Effector CD4-positive, alpha-beta T cell (primary cell): ENCODE results near the gene CTPS2.
"Not testable (repeated sequence)": the region's sequence is repeated elsewhere in the genome, so short reads cannot be mapped to it uniquely, and the experiment has no call there.

Experiments
- DNase-seq: peaks from one replicate; pipeline ENCODE4 v3.0.0-alpha.2; 2020

Gene CTPS2

DNA sequence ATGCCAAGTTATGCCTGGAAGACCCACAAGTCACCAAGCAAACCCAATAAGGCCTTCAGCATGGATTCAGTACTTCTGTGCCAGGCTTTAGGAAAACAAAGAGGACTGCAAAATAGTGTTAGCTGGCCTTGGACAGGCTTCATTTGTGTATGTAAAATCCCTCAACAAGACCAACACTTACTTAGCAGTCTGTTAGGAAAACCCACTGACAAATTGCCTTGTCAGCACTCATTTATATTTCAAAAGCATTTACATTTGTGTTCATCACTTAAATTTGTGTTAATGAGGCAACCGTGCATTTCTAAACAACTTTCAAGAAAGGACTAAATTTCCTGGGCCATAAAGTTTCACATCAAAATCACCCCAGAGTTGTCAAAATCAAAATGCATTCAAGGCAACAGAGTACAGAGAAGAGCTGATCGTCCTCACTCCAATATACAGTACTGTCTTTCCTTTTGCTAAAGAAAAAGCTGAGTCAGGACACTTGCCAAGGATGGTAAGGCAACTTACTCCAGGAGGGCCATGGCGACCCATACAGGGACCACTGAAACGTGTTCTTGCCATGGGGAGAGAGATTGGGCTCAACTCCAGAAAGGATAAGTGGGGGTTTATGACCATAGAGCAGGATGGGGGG lies 61.0 kb downstream of the CTPS2 start:
- no peak for DNase-seq

DNA sequence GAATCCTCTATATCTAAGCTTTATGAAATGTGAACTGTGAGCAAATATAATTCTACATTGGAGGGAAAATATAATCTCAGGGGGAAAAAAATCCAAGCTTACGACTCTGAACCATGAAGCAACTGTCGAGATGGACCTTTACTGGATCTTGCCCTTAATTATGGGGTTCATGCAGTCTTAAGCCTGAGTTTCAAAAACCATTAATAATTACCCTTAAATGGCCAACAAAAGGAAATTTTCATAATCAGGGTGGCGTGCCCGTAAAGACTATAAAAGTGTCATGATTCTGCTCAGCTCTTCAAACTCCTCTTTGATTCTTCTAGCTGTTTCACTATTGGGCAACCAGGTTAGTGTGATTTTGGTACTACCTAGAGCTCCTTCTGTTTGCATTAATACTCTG lies 62.6 kb downstream of the CTPS2 start, which contains the start of gene S100G:
Gene S100G, plus strand, starts transcription at position 301 of the 400 bp plus-strand sequence. CDS start 849 bp downstream, outside the sequence.
- no peak for DNase-seq

DNA sequence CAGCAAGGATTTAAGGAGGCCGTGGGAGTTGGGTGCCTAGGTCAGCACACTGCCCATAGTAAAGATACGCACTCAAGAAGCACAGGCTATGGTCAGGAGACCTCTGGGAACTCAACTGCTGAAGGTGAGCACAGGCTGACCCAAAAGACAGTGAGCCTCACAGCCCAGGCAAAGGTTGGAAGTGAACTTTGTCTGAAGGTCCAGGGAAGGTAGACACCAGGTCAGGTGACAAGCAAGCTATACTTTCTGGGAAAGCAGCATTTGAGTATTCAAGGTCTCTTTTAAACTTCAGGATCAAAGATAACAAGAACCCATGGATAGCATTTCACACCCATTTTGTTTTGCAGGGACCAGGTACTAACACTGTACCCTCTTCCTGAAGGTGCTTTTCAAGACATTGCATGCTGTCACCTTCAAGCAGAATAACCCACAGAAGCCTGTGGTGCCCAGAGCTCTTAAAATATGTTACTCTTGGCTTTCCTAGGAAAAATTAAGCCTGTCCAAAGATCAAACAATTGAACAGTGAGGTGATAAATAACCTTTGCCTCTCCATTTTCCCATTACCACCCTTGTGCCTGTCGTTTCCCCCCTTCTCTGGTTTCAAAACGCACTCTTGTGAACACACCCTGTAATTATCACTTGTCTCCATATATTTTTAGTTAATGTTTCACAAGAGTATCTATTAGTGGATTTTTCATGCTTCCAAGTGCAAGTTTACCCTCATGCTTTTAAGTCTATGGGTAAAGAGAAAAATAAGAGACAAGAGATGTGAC lies 65.9 kb downstream of the CTPS2 start:
- DNase-seq, result no peak

DNA sequence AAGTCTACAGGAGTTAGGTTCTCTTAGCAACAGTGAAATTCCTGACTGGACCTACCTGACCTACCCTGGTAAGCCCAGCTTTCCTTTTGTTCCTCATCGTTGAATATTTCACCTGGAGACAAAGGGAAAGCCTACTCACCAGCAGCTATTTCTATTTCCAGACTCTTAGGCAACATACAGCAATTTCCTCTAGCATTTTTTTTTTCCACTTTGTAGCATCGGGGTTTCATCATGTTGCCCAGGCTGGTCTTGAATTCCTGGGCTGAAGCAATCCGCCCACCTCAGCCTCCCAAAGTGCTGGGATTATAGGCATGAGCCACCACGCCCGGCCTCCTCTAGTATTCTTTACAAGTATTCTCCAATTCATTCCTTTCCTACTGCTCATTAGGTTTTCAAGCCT lies 69.3 kb downstream of the CTPS2 start:
- DNase-seq, result no peak

DNA sequence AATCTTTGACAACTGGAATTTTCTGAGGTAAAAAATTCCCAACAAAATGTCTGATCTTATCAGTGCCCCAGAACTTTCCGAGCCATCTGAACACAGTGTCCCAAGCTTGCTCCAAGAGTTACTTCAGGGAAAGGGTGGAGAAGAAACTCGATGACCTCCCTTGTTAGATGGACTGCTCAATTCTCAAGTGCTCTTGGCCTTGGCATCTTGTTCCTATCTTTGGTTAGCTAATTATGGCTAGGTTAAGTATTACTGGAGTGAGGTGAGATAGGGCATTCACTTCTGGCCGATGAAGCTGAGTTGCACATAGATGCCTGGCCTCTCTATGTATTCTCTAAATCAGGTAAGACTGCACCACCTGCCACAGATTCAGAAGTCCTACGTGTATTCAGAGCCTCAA lies 71.6 kb downstream of the CTPS2 start:
- DNase-seq, result no peak

DNA sequence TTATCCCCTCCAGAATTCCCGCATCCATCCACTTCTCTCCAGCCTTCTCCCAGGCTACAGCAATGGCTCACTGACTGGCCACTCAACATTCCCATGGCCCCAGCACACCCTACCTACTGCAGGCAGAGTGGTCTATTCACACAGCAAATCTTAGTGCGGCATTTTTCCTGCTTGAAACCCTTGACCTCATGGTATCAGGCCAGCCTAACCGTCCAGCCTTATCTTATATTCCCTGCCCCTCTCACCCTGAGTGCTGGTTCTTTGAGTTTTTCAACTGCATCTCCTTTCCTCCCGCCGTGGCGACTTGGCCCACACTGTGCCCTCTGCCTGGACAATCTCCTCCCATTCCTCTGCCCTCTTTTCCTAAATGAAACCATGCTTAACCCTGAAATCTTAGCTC lies 72.5 kb downstream of the CTPS2 start:
- DNase-seq, result no peak

DNA sequence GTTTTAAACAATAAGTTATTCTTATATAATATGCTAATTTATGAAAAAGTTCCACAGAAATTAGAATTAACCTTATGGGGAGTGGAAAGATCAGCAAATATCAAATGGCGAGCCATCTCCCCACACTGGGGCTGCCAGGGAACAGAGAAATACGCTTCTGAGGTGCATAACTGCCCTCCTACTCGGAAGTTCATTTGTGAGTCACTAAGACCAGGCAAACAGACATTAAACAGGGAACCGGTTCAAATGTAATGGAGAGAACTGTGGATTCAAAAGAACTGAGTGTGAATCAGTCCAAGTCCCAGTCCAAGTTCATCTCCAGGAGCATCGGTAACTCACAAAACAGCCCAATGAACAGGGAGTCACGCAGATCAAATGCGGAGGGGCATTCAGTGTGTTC lies 73.9 kb downstream of the CTPS2 start:
- DNase-seq, result no peak

DNA sequence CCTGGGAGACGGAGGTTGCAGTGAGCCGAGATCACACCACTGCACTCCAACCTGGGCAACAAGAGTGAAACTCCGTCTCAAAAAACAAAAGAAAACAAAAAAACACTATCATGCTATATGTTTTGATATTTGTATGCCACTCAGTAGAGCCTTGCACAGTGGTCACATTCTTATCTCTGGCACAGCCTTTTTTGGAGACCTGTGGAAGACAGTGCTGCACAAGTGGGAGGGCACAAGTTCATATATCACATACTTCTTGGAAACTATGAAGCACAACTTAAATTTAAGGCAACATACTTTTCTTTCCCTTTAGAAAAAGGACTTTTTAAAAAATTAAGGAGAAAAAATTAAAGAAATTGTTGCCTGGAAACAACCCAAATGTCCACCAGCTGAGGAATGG lies 76.9 kb downstream of the CTPS2 start:
- DNase-seq, result no peak

DNA sequence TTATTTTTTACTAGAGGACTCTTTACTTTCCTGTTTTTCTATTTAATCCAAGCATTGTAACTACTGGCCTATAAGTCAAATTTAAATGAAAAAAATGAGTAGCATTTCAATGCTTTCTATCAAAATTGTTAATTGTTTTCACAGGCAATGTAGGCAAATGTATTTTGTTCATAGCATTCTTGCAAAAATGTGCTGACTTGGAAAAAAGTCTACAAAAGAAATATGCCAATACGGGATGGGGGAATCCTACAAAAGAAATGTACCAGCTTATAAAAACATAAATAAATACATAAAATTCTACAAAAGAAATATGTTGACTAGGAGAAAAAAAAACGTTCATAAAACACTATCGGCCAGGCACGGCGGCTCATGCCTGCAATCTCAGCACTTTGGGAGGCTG lies 77.4 kb downstream of the CTPS2 start:
- DNase-seq, result no peak

DNA sequence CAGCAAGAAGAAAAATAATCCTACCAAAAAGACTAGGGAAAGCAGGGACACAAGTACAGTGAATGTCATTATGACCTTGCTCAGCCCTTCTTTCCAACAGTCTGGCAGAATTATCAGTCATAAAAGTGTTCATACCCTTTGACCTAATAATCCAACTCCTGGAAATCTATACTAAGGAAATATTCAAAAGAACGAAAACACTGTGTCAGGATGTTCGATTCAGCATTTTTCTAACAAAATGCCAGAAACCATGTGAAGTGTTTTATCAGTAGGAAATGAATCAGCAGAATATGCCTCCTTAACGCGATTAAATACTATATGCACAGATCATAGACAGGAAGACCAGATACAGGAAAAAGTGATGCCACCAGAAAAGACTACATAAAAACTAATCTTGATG lies 78.7 kb downstream of the CTPS2 start:
- no peak for DNase-seq

DNA sequence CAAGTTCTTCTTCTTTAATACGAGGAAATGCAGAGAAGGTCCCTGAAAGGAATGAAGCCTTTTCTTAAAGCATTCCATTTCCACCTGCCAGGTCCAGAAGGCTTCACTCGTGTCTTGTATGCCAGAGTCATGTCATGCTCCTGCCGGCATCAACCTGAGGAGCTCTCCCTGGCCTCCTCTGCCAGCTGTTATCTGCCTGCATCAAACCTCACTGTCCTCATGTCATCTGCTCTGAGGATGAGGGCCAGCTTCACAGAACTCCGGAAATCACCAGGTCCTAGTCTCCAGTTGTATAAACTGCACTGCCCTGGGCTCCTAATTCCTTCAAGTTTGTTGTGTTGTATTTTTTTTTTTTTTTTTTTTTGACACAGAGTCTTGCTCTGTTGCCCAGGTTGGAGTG lies 82.6 kb downstream of the CTPS2 start:
- DNase-seq, result no peak

DNA sequence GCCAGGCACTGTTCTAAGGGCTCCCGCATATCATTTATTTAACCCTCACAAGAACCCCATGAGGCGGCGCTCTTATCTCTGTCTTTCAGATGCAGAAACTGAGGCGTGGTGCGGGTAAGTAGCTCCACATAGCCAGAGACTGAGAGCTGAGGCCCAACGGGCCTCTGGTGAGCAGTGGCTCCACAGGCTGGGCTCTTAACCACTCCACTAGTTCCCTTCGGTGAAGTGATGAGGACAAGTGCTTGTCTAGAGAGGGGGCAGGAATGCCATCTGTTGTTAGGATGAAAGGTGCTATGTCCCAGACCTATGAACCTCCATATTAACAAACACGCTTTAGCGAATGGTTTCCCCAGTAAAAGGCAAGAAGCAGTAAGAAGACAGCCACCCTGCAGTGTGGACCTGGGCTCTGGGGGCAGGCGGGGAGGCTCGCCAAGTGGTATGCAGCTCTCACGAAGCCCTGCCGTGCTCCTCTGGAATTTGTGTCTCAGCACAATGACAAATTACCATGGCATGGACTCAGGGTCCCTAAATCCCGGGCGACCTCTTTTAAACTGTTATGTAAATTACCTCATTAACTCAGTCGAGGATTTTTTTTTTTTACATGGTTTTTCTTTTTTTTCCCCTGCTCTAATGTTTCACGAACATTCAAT lies 83.4 kb downstream of the CTPS2 start:
- DNase-seq, result no peak

DNA sequence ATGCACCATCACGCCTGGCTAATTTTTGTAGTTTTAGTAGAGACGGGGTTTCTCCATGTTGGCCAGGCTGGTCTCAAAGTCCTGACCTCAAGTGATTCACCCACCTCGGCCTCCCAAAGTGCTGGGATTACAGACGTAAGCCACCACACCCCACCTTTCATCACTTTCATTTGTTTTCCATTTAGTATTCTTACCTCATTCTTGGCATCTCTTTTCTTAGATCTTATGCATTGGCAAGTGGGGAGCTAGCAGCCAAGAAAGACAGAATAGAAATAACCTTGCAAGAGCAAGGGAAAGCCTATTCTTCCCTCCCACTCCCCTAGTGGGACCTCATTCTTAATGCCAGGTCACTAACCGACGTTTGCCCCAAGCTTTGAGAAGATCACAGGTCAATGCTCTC lies 84.0 kb downstream of the CTPS2 start:
- not testable (repeated sequence) for DNase-seq

DNA sequence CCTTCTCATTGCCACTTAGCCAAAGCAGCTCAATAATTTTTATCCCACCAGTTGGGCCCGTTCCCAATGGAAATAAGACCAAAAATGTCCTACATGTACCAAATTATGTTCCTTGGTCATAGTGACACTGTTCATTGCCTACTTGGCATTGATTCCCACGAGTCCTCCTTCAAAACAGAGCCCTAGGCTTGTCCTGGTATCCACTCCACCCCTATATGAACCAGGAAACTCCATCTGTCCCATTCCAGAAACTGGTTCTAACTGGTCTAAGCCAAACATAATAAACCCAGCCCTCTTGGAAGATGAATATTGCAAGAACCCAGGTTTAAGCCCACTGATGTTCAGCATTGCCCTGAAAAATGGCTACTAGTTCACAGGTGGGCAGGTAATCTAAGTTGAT lies 93.4 kb downstream of the CTPS2 start:
- no peak for DNase-seq

DNA sequence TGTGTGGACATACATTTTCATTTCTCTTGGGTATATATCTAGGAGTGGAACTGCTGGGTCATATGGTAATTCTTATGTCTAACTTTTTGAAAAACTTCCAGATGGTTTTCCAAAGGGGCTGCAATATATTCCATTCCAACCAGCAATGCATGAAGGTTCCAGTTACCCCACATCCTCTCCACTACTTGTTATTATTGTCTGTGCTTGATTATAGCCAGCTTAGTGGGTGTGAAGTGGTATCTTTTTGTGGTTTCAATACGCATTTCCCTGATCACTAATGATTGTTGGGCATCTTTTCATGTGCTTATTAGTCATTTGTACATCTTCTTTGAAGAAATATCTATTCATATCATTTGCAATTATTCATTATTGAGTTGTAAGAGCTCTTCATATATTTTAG lies 94.0 kb downstream of the CTPS2 start:
- no peak for DNase-seq

DNA sequence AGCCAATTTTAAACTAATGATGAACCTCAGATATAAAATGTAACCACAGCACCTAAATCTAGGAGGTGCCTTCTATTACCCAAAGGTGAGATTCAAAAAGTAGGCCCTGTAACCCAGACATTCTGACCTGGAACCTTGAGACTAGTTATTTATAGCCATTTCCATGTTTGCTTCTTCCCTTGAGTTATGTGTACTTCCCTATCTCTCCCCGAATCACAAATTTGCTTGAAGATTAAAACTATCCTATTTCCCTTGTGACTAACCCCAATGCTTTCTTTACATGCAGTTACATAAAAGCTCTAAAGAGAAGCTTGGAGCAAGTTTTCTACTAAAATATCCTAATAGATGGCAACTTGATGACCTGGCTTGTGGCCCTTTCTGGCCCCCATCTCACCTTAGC lies 95.1 kb downstream of the CTPS2 start:
- no peak for DNase-seq

DNA sequence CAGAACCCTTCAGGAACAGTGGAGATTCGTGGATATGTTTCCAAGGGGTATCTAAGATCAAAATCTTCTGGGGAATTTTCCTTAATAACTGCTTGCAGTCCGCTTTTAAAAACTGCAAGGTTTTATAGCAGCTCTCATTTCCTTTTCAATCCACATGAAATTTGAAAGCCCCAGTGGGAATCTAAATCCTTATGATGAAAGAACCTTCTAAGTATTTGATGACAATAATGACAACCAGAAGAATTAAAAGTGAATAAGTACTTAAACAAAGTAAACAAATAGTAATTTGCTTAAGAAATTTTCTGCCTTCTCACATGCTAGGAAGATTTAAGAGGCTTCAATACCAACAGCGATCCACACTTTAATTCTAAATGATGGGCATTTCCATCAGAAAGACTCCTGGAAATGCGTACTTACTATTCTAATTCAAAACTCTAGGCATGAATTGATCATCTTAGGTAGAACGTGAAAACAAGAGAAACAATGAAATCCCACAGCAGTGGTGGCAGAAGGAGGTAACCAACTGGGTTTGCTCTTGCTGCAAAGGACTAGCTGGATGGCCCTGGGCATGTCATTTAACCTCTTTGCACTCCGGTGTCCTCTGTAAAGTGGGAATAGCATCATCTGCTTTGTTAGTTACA lies 100.1 kb downstream of the CTPS2 start:
- DNase-seq, result no peak

DNA sequence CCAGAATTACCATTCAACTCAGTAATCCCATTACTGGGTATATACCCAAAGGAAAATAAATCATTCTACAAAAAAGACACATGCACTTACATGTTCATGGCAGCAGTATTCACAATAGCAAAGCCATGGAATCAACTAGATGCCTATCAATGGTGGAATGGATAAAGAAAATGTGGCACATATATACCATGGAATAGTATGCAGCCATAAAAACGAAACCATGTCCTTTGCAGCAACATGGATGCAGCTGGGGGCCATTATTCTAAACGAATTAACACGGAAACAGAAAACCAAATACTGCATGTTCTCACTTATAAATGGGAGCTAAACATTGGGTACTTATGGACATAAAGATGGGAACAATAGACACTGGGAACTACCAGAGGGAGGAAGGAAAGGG lies 101.8 kb downstream of the CTPS2 start:
- not testable (repeated sequence) for DNase-seq

DNA sequence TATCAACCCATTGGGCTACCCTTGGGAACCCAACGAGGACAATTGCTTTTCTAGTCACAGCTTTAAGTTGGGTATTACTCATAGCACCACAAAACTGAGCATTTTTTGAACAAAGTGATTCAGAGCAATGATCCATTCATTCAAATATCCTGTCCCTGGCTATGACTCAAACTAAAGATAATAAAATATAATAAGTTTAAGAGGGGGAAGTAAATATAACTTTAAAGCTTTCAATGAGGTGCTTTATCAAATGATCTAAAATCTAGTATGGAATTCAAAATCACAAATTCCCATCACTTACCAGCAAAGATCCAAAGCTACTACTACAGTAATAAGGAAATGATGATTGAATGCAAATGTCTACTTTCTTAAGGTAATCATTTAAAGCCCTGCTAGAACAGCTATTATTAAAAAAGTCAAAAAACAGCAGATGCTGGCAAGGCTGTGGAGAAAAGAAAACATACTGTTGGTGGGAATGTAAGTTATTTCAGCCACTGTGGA lies 102.3 kb downstream of the CTPS2 start:
- no peak for DNase-seq

DNA sequence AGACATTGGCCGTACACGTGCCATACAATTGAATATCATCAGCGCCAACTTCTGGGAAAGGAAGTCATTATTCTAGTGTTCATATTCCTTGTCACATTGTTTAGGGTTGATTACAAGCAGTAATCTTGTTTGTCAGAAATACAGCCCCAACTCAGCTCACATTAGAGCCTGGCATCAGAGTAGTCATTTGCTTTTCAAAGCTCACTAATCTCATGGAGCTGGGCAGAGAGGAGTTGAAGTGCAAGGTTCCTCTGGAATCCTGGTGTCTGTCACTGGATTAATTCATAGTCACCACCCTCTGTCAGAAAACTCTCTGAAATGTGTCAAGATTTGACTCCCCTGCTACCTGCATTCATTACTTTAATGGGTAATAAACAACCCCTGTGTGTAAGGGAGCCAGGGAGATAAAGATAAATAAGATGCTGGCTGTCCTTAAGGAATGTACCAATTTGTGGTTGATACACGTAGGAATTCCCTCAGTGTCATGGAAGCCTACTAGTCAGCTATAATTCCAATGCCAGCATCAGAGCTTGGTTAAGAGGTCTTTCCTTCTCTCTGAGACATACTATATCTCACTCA lies 106.2 kb downstream of the CTPS2 start:
- DNase-seq, result no peak

DNA sequence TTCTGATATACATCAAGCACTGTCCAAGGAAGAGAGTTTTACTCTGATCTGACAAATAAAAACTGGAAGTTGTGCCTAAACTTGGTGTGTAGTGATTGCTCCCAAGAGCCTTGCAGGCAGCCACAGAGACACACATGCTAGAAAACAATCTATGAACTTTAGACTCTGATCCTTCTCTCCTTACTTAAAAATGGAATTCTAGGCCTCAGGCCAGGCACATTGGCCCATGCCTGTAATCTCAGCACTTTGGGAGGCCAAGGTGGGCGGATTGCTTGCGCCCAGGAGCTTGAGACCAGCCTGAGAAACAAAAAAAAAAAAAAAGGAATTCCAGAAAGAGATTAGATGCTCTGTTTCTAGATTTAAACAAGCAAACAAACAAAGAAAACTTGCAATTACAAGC lies 108.1 kb downstream of the CTPS2 start:
- DNase-seq, result no peak

DNA sequence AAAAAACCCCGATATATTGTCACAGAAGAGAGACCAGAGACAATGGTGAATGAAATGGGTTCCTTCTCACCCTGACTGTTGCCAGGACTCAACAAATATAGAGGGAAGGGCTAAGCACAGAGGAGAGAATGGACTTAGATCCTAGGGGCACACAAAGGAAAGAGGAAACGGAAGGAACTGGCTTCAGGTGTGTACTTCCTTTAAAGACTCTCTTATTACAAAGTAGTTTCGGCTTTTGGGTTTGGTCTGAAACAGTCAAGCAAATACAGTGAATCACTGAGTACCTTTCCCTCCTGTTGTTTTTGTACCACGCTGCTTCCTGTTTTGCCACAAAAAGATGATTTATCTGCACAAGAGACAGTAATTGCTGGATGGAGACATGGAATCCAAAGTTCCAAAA lies 108.6 kb downstream of the CTPS2 start:
- no peak for DNase-seq

DNA sequence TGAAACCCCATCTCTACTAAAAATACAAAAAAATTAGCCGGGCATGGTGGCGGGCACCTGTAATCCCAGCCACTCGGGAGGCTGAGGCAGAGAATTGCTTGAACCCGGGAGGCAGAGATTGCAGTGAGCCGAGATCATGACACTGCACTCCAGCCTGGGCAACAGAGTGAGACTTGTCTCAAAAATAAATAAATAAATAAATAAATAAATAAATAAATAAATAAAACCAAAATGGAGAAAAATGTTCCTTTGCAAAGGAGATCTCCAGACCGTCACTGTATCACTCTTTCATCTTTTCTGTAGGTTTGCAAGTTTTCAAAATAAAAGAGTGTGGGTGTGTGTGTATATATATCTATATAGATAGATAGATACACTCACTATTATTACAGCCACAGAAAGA lies 109.2 kb downstream of the CTPS2 start:
- DNase-seq, result not testable (repeated sequence)
